Hepatocyte (in vitro differentiated cells): Measurements from ENCODE around the gene KCNN3. TPM values are rescaled to one million over a fixed set of nuclear protein-coding genes. Genes with fewer than 3 reads are reported as not detected.

Experiments used
- DNase-seq: peaks from one replicate; pipeline ENCODE4 v3.0.0-alpha.2; 2016; ENCODE audit warnings: low spot score
- H2AFZ ChIP-seq: fragments of 200-600 bp; sonication (generic); 2 replicates; pipeline ENCODE4 v1.6.0; 2016; ENCODE audit warnings: antibody characterized with exemption, mild to moderate bottlenecking
- H3K27ac ChIP-seq: fragments of 200-600 bp; sonication (generic); 2 replicates; pipeline ENCODE4 v1.5.1; 2016; ENCODE audit warnings: mild to moderate bottlenecking
- H3K27me3 ChIP-seq: fragments of 200-600 bp; sonication (generic); 2 replicates; pipeline ENCODE4 v1.6.1; 2016
- H3K36me3 ChIP-seq: fragments of 200-600 bp; sonication (generic); replicated peaks from 2 replicates; pipeline ENCODE4 v1.5.1; 2016; ENCODE audit warnings: low read depth; ENCODE audit not compliant: insufficient read depth
- H3K4me1 ChIP-seq: fragments of 200-600 bp; sonication (generic); 2 replicates; pipeline ENCODE4 v1.5.1; 2016; ENCODE audit warnings: mild to moderate bottlenecking, moderate library complexity; ENCODE audit not compliant: insufficient read depth
- H3K4me2 ChIP-seq: fragments of 200-600 bp; sonication (generic); 2 replicates; pipeline ENCODE4 v1.6.0; 2016
- H3K4me3 ChIP-seq: fragments of 200-600 bp; sonication (generic); 2 replicates; pipeline ENCODE4 v1.5.1; 2016; ENCODE audit warnings: mild to moderate bottlenecking
- H3K79me2 ChIP-seq: fragments of 200-600 bp; sonication (generic); 2 replicates; pipeline ENCODE4 v1.6.0; 2017; ENCODE audit warnings: mild to moderate bottlenecking
- H3K9me2 ChIP-seq: fragments of 200-600 bp; sonication (generic); replicated peaks from 2 replicates; pipeline ENCODE4 v1.6.0; 2017; ENCODE audit warnings: mild to moderate bottlenecking; ENCODE audit not compliant: insufficient read depth
- H3K9me3 ChIP-seq: fragments of 200-600 bp; sonication (generic); 2 replicates; pipeline ENCODE4 v1.5.1; 2016; ENCODE audit warnings: low read depth, mild to moderate bottlenecking
- H4K20me1 ChIP-seq: fragments of 200-600 bp; sonication (generic); 2 replicates; pipeline ENCODE4 v1.6.0; 2016; ENCODE audit warnings: mild to moderate bottlenecking; ENCODE audit not compliant: insufficient read depth, poor library complexity, severe bottlenecking
- EZH2 ChIP-seq: fragments of 200-600 bp; sonication (generic); IDR thresholded peaks from 2 replicates; pipeline ENCODE4 v1.6.1; 2016; ENCODE audit warnings: antibody characterized with exemption, mild to moderate bottlenecking, borderline replicate concordance
- EZH2phosphoT487 ChIP-seq: fragments of 200-600 bp; sonication (generic); IDR thresholded peaks from one replicate; pipeline ENCODE4 v1.6.1; 2018; ENCODE audit warnings: antibody characterized with exemption, mild to moderate bottlenecking, low read depth, moderate library complexity; ENCODE audit not compliant: unreplicated experiment, severe bottlenecking
- WGBS: methylation state at CpG from one replicate; pipeline ENCODE4 v1.1.6; 2016; ENCODE audit warnings: low lambda C conversion rate; ENCODE audit errors: missing lambda C conversion rate; 5-methylcytosine and 5-hydroxymethylcytosine counted together
- polyA plus RNA-seq: library from polyadenylated mRNA; unstranded; fragments of >200 nt; fragmentation: Nextera tagmentation; extraction: Ambion mirVana; gene quantifications from 2 replicates; pipeline ENCODE4 v1.2.1, GENCODE V29; 2016
- total RNA-seq: library from RNA; depleted of rRNA; stranded (reverse); fragments of >200 nt; gene quantifications from 2 replicates; pipeline ENCODE4 v1.2.3, GENCODE V29; 2014
- TF ChIP-seq, protein P1 (sequence below): fragments of 200-600 bp; sonication (generic); IDR thresholded peaks from 2 replicates; pipeline ENCODE4 v1.5.1; 2016; ENCODE audit warnings: antibody characterized with exemption, mild to moderate bottlenecking; ENCODE audit not compliant: poor library complexity

The KCNN3 gene
- total and polyA plus RNA-seq, 2 experiments from 2014 or later, result 0.56 to 0.67 TPM

DNA sequence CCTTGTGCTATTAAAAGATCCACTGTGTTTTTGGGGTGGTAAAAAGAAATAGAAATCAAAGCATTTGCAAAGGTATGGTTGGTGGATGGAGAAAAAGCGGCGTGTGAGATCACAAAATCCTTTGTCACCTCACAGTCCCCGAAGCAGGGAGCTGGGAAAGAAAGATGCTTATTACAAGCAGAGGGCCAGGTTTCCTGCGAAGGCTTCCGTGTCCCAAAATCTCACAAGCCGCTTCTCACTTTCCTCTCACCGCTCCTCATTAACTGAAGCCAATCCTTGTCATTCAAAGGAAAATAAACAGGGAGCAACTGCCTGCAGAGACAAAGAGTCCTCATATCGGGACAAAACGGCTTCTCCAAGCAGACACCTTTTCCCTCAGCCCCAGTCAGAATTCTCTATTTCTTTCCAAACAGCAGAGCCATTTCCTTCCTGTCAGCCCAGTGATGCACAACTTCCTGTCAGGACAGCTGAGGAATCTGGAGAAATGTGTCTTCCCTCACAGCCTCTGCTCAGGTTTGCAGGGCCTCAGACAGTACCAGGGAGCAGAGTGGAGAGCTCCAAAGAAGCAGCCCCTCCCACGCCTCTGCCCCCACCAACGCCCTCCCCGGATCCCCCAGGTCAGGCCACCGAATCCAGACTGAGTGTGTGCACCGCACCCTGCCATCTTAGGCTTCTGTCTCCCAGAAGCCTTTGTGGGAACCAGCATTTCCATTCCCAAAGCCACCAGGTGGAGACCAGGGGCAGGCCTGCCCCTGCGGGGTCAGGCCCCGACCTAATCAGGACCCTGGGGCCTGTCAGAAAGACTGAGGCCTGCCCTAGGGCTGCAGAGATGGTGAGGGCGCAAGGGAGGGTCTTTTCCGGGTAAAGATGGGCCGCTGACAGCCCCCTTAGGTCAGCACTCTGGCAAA is 29.6 kb downstream of the KCNN3 start:
- Histone ChIP-seq H3K4me1 (peaks cover 4% of the 10 kb centered on the region), H2AFZ (no peak overlapping the region), H3K27me3 (no peaks in the 10 kb centered on the region), H3K9me3 (no peaks in the 10 kb centered on the region), H3K9me2 (no peaks in the 10 kb centered on the region), H3K4me2 (no peak overlapping the region), H3K36me3 (no peaks in the 10 kb centered on the region), H3K4me3 (no peak overlapping the region), H3K27ac (no peak overlapping the region), H4K20me1 (no peaks in the 10 kb centered on the region), H3K79me2 (no peaks in the 10 kb centered on the region)
- DNase-seq, result no peak
- WGBS, result 61% methylated on average over 19 of the region's 19 CpGs
- TF ChIP-seq, protein P1, sequence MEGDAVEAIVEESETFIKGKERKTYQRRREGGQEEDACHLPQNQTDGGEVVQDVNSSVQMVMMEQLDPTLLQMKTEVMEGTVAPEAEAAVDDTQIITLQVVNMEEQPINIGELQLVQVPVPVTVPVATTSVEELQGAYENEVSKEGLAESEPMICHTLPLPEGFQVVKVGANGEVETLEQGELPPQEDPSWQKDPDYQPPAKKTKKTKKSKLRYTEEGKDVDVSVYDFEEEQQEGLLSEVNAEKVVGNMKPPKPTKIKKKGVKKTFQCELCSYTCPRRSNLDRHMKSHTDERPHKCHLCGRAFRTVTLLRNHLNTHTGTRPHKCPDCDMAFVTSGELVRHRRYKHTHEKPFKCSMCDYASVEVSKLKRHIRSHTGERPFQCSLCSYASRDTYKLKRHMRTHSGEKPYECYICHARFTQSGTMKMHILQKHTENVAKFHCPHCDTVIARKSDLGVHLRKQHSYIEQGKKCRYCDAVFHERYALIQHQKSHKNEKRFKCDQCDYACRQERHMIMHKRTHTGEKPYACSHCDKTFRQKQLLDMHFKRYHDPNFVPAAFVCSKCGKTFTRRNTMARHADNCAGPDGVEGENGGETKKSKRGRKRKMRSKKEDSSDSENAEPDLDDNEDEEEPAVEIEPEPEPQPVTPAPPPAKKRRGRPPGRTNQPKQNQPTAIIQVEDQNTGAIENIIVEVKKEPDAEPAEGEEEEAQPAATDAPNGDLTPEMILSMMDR, result no peak
- TF ChIP-seq EZH2phosphoT487 (no peak), EZH2 (no peak)

DNA sequence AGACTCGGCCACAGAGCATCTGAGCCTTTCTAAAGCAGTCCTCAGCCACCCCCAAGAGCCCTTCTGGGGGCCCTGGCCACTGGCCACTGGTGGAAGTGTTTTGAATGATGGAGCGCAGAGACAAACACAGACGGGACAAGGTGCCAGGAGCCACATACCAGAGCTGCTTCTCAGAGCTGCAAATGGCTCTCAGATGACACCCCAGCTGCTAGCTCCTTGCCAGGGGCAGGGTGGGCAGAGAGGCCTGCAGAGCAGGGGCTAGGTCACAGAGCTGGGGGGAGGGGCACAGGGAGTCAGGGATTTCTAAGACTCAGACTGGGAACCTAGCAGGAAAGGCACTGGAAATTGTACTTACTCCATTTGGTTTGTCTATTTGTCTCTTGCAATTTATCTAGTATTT is 30.4 kb downstream of the KCNN3 start:
- Histone ChIP-seq H3K4me1 (no peaks in the 10 kb centered on the region), H3K79me2 (no peaks in the 10 kb centered on the region), H3K4me2 (no peak overlapping the region), H3K9me3 (no peaks in the 10 kb centered on the region), H3K36me3 (no peaks in the 10 kb centered on the region), H3K9me2 (no peaks in the 10 kb centered on the region), H3K27ac (no peak overlapping the region), H3K4me3 (no peak overlapping the region), H4K20me1 (no peaks in the 10 kb centered on the region), H2AFZ (no peak overlapping the region), H3K27me3 (no peaks in the 10 kb centered on the region)
- TF ChIP-seq, protein P1, result no peak
- no peak for TF ChIP-seq EZH2phosphoT487
- no peak for TF ChIP-seq EZH2
- 62% methylated on average over 3 of the region's 3 CpGs for WGBS
- no peak for DNase-seq

DNA sequence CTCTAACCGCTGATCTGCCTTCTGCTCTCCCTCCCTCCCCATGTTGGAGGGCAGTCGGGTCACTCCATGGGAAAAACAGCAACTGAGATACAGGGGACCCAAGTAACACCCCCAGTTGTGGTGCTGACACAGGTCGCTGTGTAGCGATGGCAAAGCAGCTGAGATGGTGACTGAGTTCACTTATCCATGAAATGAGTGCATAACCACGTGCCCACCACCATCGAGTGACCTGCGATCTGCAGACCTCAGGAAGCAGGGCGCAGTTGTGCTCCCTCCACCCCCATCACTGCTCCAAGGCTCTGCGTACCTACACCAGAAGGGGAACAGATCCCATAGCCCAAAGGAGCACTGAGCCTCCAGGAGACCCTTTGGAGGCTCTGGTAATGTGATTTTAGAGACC is 31.1 kb downstream of the KCNN3 start:
- H4K20me1 ChIP-seq, result no peaks in the 10 kb centered on the region
- H3K36me3 ChIP-seq, result no peaks in the 10 kb centered on the region
- H3K9me3 ChIP-seq, result no peaks in the 10 kb centered on the region
- H3K27ac ChIP-seq, result no peak overlapping the region
- 95% methylated on average over 9 of the region's 9 CpGs for WGBS
- H3K4me3 ChIP-seq, result no peak overlapping the region
- no peaks in the 10 kb centered on the region for H3K4me1 ChIP-seq
- no peak overlapping the region for H3K4me2 ChIP-seq
- H3K9me2 ChIP-seq, result no peaks in the 10 kb centered on the region
- TF ChIP-seq EZH2phosphoT487 (no peak), EZH2 (no peak)
- TF ChIP-seq, protein P1, result no peak
- H2AFZ ChIP-seq, result no peak overlapping the region
- H3K27me3 ChIP-seq, result no peaks in the 10 kb centered on the region
- DNase-seq, result no peak
- H3K79me2 ChIP-seq, result no peaks in the 10 kb centered on the region
